Right kidney (tissue), 1 donor: ENCODE data around the gene GLYATL1.
A peak's percentile ranks its signal among the peaks of the same experiment; 100 is the strongest.

Experiments
- DNase-seq: peaks from one replicate; pipeline ENCODE4 v3.0.0-alpha.2; 2016

Gene GLYATL1

DNA sequence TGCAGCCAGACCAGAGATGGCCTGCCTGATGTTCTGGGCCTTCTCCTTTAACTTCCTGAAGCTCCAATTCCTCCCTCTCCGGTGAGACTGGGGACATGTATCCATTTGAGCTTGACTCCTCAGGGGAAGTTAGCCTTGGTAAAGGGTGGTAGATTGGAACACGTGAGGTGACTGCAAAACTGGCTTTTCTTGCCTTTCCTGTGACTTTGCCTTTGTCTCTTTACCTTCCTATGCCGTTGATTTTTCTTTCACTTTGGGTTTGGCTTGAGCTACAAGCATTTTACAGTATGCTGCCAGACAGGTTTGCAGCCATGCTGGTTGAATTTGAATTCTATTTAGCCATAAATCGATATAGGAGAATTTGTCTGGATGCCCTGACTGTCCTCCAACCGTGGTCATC lies 16.8 kb upstream of the GLYATL1 start:
- no peak for DNase-seq

DNA sequence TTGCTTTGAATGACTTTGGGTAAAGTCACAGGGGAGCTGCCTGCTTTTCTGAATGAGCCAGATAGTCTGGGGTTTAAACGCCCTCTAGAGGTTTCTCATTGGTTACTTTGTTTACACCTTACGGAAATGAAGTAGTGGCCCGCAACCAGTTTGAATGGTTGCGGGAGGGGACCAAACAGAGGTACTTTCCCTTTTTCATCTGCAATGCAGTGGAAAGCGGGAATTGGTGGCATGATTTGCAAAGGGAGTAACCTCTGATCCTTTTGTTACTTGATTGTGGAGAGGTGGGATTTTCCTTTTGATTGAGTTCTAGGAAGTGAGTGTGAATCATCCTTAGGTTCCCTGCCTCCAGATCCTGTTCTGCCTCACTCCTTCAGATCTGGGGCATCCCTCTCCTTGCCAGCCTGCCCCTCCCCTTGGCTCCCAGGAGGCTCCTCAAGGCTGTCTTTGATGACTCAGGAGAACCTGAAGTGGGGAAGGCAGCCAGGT lies 15.9 kb upstream of the GLYATL1 start:
- no peak for DNase-seq

DNA sequence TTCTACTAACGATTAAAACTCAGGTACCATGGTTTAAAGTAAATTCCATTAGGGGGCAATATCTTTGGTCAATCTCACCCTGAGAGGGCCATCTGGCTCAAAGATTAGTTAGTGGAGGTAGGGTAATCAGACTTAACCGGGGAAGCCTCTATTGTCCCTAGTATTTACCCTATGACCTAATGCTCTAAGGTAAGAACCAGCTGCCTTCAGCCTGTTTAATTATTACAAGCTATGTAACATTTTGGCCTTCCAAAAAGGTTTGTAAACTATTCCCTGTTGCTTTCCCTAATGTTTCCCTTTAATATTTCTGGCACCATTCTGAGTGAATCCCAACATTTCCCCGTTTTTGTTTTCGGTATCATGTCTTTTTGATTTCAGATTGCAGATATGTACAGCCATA lies 15.1 kb upstream of the GLYATL1 start:
- DNase-seq: no peak

DNA sequence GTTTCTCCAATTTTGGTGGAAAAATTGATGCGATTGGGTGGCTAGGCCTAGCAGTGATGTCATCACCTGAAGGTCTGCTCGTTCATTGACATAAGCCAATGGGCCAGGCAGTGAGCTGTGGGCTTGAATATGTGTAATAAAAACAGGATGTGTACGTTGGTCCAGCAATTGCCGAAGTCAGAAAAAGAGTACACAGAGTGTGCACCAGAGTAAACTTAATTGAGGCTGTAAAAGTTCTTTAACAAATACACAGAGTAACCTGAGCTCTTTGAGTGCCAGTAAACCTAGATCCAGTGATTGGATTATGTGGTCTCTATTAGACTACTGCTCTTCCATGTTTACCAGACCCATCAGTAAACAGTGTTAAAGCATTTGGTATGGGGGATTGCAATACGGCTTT lies 13.0 kb upstream of the GLYATL1 start:
- DNase-seq: no peak

GRCh38 chr11:58926695-58927094 lies 12.6 kb upstream of the GLYATL1 start:
- no peak for DNase-seq

DNA sequence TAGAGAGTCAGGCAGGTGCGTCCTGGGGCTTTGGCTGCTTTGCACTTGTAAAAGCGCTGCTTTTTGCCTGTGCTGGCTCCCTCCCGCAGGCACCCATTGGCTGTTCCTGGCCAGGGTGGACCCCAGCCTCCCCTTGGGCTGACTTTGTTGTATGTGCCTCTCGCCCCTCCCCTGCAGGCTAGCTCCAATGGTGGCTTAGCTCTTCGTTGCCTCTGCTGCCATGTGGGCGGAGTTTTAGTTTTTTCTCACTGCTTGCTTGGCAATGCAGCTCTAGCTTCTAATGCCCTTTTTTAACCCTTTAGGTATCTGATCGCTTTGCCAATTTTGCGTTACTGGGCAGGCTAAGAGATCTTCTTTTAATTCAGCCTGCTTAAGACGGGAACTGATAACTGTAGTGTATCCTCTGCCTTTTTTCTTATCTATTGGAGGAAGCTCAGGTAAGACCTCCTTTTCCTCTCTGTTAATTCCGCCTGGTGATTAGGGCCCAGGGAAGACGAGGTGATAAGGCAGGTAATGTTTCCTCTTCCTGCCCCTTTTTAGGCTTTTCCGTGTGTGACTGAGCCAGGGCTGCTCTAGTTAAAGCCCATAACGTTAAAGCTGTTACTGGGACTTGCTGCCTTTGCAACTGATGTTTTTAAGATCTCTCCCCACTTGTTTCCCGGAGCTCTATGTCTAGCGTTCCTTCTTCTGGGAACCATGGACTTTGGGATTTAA lies 11.7 kb upstream of the GLYATL1 start:
- DNase-seq: peak; percentile 56

DNA sequence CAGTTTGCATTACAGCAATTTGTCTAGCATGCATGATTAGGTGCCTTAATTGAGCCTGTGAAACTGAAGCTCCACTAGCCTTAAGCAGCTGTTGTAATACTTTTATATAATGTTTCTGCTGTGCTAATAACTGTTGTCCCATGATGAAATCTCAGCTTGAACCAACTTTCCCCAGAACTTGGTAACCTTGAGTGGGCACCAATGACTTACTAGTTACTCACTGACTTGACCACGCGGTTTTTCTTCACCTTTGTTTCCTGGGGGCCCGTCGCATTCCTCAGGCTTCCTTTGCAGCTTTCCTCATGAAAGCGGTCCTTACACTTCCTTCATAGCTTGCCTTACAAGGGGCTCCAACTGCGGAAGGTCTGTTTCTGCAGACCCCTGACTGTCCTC lies 11.2 kb upstream of the GLYATL1 start:
- DNase-seq: no peak

- no peak for DNase-seq
Measured at GRCh38 chr11:58928691-58929090, 10.6 kb upstream of the GLYATL1 start.

DNA sequence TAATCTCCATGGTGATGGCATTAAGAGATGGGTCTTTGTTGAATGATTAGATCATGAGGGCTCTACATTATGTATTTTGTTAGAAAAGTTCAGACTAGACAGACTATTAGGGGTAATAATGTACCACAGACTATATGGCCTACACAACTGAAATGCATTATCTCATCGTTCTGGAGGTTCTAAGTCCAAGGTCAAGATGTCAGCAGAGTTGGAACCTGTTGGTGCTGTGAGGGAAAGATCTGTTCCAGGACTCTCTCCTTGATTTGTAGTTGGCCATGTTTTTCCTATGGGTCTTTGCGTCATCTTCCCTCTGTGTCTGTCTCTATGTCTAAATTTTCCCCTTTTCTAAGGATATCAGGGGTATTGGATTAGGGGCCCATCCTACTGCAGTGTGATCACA lies 8.4 kb upstream of the GLYATL1 start:
- DNase-seq: no peak

GRCh38 chr11:58933661-58934060 lies 5.6 kb upstream of the GLYATL1 start:
- no peak for DNase-seq

DNA sequence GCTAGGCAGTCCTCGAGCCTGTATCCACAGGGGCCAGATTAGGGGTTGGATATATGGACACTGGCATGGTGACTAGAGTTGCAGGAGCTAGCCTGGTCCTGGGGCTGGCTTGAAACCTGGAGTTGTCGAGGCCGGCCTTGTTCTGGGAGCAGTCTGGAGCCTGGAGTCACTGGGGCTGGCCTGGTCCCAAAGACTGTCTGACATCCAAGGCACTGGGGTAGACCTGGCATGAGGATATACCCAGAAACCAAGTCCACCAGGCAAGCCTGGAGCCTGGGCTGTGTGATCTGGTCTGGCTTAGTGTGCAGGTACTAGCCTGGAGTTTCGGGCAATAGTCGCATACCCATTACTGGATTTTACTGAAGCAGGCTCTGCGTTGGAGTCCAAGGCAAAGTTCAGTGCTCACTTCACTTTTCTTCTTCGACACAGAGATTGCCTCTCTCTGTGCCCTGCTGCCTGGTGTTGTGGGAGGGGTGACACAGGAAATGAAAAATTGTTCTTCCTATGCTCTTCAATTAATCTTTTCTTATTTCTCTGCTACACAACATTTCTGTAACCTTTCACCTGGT lies 4.3 kb upstream of the GLYATL1 start:
- no peak for DNase-seq

DNA sequence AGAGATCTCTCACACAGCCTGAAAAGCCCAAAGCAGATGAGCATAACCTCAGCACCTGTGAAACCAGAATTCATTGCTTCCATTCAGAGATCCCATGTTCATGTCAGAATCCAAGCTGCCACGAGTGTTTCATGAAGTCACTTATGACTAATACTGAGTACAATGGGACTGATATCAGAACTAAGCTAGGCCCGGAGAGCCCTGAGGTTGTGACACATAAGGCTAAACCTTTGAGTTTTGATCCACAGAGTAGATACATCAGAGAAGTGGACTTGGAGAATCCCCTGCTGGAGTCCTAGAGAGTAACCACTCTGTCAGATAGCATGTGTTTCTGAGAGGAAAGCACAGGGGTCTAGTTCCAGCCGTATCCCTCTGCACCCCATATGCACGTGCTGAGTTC lies 890 bp upstream of the GLYATL1 start:
- DNase-seq: no peak

DNA sequence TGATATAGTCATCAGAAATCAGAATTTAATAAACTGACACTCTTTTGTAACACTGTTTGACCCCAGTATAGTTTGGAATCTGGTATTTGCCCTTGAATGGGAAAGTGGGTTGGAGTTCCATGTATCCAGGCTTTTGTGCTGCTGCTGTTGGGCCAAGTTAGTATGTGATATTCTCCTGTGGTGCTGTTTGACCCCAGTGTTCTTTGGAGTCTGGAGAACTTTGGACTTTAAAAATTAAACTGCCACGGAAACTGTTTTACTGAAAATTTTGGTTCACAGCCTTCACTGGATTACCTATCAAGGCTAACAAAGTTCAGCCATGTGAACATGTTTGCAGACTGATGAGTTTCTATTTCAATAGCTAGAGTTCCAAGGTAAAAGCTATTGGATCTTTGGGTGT lies 740 bp downstream of the GLYATL1 start:
- DNase-seq: no peak

GRCh38 chr11:58941838-58942237 lies 2.5 kb downstream of the GLYATL1 start:
- no peak for DNase-seq

GRCh38 chr11:58945663-58946062 lies 6.4 kb downstream of the GLYATL1 start:
- no peak for DNase-seq

- no peak for DNase-seq
Measured at GRCh38 chr11:58949184-58949583, 9.9 kb downstream of the GLYATL1 start.

GRCh38 chr11:58957922-58958321 lies 18.6 kb downstream of the GLYATL1 start:
- DNase-seq: no peak

DNA sequence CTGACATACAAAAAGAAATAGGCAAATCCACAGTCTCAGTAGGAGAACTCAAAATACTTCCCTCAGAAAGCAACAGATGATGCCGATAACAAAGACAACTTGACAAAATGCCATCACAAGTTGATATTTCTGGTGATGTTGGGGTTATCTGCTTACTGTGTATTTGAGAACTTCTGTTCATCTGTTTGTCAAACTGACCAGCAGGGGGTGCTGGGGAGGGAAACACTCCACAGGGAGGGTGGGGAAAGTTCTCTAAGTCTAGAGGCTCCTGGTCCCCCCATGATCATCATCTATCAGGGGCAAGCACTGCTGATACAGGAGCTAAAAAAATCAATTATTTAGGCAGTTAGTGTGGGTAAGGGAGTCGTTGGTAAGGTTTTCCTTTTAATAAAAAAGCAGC lies 19.2 kb downstream of the GLYATL1 start:
- no peak for DNase-seq

DNA sequence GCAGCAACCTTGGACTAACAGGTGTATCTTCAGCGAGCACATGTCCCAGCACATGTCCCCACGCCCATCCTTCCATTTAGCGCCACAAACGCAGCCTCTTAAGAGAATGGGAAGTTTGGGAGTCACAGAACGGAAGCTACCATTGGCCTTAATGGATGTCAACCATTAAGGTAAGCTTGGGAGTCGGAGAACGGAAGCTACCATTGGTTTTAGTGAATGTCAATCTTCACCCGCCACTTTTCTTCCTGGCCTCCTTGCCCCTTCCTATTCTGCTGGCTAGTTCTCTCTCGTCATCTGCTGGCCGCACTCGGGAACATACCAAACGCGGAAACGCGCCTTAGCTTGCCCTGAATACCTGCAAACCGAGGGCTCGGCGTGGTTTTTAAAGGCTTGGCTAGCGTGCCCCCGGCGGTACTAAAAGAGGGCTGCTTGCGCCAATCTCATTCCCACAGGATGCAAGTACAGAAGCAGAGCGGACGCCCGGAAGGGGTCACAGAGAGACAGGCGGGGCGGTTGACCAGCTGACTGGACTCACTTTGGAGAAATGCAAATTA lies 24.3 kb downstream of the GLYATL1 start:
- peak; percentile 28 for DNase-seq

DNA sequence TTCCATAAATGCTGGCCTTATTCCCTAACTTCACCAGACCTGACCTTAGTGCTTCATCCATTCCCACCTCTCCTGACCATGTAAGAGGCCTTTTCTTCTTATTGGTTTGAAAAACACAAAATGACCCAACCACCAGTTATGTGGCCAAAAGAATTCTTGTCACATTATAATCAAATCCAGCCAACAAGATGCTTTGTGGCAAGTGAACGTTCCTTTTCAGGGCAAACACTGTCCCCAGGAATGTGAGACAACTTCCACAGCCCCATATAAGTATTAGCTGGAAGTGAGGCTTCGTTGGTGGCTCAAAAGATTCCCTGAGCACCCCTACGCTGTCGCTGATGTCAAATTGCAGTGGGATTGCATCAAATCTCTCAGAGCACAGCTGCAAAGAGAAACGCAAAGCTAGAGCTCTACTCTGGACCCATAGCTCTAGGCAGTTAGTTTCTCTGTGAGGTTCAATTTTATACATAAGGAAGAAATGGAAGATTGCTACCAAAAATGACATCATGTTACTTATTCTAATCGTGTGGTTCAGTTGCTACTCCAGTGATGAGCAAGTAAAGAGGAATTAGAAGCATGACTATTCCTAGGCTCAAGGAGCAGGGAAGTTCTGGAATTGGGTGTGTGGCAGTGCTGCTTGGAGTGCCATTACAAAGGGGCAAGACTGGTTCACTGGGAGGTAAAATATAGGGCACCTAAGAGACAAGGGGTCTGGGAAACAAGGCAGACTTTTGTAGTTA lies 26.1 kb downstream of the GLYATL1 start:
- DNase-seq: no peak

- DNase-seq: peak; percentile 17
Measured at GRCh38 chr11:58968251-58968711, 29.0 kb downstream of the GLYATL1 start.

DNA sequence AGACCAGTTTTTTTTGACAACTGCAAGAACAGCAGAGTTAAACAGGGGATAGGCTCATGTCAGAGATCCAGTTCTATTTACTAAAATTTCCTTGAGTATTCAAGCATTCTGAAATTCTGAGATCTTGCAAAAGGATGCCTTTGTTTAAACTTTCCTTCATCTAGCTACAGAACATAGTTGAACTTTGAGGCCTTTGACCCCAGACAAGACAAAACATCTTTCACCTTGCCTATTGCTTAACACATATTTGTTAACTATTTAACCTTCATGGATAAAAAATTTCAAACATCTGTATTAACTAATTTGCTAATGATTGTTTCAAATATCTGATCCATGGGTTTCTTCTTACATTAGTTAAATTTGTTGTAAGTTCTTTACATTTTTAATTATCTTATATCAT lies 38.2 kb downstream of the GLYATL1 start:
- no peak for DNase-seq

DNA sequence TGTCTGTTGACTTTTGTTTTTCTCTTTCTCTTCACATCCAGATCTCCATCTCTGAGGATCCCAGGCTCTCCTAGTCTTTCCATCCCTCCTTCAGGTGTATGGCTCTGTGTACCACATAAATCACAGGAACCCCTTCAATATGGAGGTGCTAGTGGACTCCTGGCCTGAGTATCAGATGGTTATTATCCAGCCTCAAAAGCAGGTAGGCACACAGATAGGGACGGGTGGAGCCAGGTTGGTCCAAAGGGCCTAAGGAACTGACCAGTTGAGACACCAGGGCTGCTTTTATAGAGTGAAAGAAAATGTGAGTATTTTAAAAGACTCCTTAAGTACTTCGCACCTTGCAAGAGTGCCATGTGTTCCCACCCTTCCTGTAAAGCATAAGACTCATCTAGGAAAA lies 39.9 kb downstream of the GLYATL1 start:
- DNase-seq: no peak
